ENCODE results near the gene PRPS1L1.

GRCh38 chr7:18068745-18069144 lies 41.1 kb upstream of the PRPS1L1 start:
- TF ChIP-seq, protein P1, sequence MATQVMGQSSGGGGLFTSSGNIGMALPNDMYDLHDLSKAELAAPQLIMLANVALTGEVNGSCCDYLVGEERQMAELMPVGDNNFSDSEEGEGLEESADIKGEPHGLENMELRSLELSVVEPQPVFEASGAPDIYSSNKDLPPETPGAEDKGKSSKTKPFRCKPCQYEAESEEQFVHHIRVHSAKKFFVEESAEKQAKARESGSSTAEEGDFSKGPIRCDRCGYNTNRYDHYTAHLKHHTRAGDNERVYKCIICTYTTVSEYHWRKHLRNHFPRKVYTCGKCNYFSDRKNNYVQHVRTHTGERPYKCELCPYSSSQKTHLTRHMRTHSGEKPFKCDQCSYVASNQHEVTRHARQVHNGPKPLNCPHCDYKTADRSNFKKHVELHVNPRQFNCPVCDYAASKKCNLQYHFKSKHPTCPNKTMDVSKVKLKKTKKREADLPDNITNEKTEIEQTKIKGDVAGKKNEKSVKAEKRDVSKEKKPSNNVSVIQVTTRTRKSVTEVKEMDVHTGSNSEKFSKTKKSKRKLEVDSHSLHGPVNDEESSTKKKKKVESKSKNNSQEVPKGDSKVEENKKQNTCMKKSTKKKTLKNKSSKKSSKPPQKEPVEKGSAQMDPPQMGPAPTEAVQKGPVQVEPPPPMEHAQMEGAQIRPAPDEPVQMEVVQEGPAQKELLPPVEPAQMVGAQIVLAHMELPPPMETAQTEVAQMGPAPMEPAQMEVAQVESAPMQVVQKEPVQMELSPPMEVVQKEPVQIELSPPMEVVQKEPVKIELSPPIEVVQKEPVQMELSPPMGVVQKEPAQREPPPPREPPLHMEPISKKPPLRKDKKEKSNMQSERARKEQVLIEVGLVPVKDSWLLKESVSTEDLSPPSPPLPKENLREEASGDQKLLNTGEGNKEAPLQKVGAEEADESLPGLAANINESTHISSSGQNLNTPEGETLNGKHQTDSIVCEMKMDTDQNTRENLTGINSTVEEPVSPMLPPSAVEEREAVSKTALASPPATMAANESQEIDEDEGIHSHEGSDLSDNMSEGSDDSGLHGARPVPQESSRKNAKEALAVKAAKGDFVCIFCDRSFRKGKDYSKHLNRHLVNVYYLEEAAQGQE (IDR thresholded peaks at IDR 0.05; ENCODE audit: insufficient read depth in 1 of 2, low read depth in 2 of 2, low read length in 2 of 2), result no peak
- TF ChIP-seq POLR2AphosphoS5 (IDR thresholded peaks at IDR 0.05; ENCODE audit: low read depth, low read length) (no peak), TAF1 (IDR thresholded peaks at IDR 0.05; ENCODE audit: borderline replicate concordance, insufficient read depth, low read length) (no peak), SIN3A (IDR thresholded peaks at IDR 0.05; ENCODE audit: borderline replicate concordance, insufficient read depth, low read length) (no peak)
